Omental fat pad (tissue), 4 donors: ENCODE measurements around the gene MAP3K8. TPM values are rescaled to one million over a fixed set of nuclear protein-coding genes. Genes with fewer than 3 reads are reported as not detected.
"Not testable (repeated sequence)": the region's sequence is repeated elsewhere in the genome, so short reads cannot be mapped to it uniquely, and the experiment has no call there.

ENCODE experiments used
- ATAC-seq: fragments of 150-250 bp; one replicate; pipeline ENCODE4 v1.9.1; 2016; ENCODE audit warnings: mild to moderate bottlenecking, moderate library complexity; ENCODE audit not compliant: low FRiP score
- DNase-seq: peaks from one replicate; pipeline ENCODE4 v3.0.0-alpha.2; 2019; ENCODE audit warnings: low spot score
- total RNA-seq, 4 donors: library from RNA; depleted of rRNA; stranded (reverse); fragments of >200 nt; gene quantifications; one replicate each; pipeline ENCODE4 v1.1.0, GENCODE V29; 2016
- TF ChIP-seq, protein P1 (sequence below), 3 donors: fragments of 450-650 bp; IDR thresholded peaks; one replicate each; pipeline ENCODE4 v1.5.1; 2016 to 2017; ENCODE audit warnings: antibody characterized with exemption in 3 of 3, mild to moderate bottlenecking in 3 of 3, moderate library complexity in 2 of 3

The MAP3K8 gene
- total RNA-seq, 4 donors from 2014 or later = 52.3 to 113 (median 78.9) TPM

DNA sequence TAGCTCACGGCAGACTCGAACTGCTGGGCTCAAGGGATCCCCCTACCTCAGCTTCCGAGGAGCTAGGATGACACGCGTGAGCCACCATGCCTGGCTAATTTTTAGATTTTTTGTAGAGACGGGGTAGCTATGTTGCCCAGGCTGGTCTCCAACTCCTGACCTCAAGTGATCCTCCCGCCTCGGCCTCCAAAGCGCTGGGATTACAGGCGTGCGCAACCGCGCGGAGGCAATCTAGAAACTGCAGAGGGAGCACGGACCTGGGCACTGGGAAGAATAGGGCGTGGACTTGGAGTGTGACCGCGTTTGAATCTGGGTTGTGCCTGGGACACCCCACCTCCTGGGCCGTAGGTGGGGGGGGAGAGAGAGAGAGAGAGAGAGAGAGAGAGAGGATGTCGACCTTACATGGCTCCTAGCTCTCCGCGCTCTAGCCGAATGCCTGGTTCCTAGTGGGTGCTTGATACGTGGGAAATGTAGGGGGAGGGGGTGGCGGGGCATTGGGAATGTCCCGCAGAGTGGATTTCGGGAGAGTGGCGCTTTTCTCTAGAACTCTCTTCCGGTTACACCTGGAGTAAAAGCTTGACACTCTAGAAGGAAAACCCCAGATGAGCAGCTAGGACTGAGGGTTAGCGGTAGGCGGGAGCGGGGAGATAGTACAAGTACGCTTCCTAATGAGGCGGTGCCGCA is 1.2 kb upstream of the MAP3K8 start:
- DNase-seq (no peak), ATAC-seq (peak; percentile 19)

DNA sequence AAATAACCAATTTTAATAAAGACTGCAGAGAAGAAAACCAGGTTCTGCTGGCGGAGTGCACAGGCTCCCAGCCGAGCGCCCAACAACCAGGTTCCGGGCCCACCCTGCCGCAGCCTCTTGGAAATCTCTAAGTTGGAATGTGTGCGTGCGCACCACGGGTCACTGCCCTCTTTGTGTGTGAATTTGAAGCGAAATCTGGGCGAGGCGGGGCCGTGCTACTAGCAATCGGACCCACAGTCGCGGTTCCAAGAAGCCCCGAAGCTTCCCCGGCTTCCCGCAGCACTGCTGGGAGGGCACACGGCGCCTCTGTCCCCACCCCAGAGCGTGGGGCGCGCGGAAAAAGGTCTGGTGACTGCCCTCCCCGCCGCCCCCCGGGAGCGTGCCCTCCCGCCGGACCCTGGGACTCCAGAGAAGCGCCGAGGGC is 666 bp upstream of the MAP3K8 start:
- peak; percentile 73 for DNase-seq
- TF ChIP-seq, protein P1, sequence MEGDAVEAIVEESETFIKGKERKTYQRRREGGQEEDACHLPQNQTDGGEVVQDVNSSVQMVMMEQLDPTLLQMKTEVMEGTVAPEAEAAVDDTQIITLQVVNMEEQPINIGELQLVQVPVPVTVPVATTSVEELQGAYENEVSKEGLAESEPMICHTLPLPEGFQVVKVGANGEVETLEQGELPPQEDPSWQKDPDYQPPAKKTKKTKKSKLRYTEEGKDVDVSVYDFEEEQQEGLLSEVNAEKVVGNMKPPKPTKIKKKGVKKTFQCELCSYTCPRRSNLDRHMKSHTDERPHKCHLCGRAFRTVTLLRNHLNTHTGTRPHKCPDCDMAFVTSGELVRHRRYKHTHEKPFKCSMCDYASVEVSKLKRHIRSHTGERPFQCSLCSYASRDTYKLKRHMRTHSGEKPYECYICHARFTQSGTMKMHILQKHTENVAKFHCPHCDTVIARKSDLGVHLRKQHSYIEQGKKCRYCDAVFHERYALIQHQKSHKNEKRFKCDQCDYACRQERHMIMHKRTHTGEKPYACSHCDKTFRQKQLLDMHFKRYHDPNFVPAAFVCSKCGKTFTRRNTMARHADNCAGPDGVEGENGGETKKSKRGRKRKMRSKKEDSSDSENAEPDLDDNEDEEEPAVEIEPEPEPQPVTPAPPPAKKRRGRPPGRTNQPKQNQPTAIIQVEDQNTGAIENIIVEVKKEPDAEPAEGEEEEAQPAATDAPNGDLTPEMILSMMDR (IDR thresholded peaks at IDR 0.05) = no peak
- peak; percentile 24 for ATAC-seq

More for the DNA sequence above, 1.2 kb upstream of the MAP3K8 start:
- TF ChIP-seq, protein P1 (IDR thresholded peaks at IDR 0.05) = no peak

DNA sequence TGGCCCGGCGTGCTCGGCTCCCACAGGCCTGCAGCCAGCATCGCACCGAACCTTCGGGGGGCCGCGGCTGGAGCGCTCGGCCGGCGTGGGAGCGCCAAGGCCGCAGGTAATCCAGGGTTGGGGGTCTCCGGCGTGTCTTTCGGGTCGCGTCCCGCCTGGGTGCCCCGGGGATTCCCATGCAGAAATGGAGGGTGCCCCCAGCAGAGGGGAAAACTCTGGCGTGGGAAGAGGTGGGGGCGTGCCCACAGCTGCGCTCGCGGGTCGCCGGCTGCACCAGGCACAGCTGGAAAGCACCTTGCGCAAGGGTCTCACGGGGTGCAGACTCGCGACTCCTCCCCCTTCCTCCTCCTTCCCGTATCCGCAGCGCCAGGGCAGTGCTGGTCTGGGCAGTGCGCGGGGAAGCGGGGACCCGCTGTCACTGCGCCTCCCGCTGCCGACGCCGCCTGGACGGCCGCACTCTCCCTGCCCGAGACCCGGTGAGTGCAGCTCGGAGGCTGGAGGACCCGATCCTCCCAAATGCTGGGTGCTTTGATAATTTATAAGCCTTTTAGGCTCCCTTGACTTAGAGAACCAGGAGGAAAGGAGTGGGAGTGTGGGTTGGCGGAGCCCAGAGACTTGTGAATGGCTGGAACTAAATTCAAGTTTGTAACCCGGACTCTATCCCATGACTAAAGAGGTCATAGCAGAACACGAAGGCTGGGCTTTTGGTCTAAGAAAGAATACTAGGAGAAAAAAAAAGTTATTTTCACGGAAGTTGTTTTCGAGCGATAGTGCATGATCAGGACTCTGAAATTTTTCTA is 489 bp downstream of the MAP3K8 start:
- DNase-seq (peak; percentile 84), ATAC-seq (peak; percentile 53)
- TF ChIP-seq, protein P1 (IDR thresholded peaks at IDR 0.05) = no peak

DNA sequence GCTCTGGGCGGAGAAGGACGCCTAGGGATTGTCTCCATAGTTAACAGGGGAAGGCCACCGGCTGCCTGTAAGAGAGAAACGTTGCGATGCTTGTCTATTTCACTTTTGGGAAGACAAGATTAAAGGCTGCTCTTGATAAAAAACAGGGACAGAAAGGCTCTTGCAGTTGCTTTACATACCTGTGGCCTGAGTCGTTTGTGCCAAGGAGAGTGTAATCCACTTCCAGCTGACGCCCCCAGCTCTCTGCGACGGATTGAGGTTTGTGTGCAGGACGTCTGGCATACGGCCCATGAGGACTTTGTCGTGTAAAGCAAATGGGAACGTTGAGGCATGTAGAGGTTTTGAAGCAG is 1.1 kb downstream of the MAP3K8 start:
- DNase-seq (no peak), ATAC-seq (no peak)
- TF ChIP-seq, protein P1 (IDR thresholded peaks at IDR 0.05) = no peak

DNA sequence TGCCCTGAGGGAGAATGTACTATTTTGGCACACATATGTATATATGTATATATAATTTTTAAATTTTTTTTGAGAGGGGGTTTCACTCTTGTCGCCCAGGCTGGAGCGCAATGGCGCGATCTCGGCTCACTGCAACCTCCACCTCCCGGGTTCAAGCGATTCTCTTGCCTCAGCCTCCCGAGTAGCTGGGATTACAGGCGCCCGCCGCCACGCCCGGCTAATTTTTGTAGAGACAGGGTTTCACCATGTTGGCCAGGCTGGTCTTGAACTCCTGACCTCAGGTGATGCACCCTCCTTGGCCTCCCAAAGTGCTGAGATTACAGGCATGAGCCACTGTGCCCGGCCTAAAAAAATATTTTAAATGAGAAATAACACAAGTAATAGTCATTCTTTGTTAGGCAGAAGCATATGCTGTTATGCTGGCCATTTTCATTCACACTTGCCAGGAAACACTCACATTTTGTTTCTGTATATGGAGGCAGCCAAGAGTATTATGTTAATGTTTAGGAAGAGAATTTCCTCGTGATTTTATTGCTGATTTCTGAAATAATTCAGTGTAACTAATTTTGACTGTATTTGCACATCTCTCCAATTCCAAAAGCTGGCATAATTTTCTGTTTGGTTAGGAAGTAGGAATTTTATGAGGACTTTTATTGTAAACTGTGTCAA is 1.6 kb downstream of the MAP3K8 start:
- ATAC-seq, DNase-seq: not testable (repeated sequence)

DNA sequence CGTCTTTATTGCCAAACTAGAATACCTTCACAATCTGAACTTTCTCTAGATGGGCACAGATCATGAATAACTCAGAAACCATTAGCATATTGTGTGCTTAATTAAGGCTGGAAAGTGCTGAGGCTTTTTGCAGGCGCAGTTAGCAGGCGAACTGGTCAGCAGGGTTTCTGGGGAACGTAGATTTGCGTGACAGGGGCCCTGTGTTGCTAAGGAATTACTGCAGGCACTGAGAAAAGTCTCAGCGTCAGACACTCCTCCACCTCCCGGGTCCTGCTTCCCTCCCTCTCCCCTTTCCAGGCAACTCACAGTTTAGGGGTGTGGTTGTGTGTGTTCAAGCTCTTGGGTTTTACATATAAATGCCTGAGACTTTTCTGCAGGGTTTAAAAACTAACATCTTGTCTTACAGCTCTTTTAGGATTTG is 2.2 kb downstream of the MAP3K8 start:
- ATAC-seq = no peak
- DNase-seq = no peak
- TF ChIP-seq, protein P1 (IDR thresholded peaks at IDR 0.05) = no peak

DNA sequence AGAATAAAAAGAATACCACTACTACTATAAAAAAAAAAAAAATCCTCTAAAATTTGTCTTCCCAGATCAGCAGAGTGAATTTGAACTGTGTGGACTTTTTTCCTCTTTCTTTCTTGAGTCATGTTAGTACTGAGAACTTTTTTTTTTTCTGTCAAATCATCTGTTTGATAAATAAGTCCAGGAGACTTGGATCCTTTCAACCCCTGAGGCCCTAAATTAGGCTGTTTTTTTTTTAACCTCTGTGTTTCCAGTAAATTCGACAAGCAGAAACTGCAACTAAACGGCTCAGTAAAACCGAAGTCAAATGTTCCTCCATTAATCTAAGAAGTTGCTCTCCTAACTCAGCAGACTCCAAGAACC is 2.7 kb downstream of the MAP3K8 start:
- ATAC-seq (no peak), DNase-seq (no peak)
- TF ChIP-seq, protein P1 (IDR thresholded peaks at IDR 0.05) = no peak
